Measurements from ENCODE around the gene ARPC1B.

Gene ARPC1B

DNA sequence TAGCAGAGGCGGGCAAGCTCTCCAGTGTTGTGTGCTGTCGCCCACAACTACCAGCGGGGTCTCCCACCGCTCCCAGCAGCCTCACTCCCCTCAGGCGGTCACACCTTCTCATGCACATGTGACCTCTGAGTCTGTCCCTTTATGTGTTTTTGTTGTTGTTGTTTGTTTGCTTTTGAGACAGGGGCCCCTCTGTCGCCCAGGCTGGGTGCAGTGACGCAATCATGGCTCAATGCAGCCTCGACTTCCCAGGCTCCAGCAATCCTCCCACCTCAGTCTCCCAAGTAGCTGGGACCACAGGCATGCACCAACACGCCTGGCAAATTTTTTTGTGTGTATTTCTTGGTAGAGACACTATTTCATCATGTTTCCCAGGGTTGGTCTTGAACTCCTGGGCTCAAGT lies 65.7 kb downstream of the ARPC1B start:
- Histone ChIP-seq H3K27me3 (no peaks in the 10 kb centered on the region), H3K4me1 (peaks cover 0 to 44% (median 35%) of the 10 kb centered on the region in 4 donors), H3K9me3 (no peaks in the 10 kb centered on the region), H3K27ac (peak overlapping the region in 1 of 2 donors; percentile 89), H3K4me3 (peak overlapping the region; percentile 86 to 99), H3K36me3 (peaks cover 5 to 29% (median 11%) of the 10 kb centered on the region in 3 donors)
- no peak for DNase-seq
- TF ChIP-seq, protein P1, sequence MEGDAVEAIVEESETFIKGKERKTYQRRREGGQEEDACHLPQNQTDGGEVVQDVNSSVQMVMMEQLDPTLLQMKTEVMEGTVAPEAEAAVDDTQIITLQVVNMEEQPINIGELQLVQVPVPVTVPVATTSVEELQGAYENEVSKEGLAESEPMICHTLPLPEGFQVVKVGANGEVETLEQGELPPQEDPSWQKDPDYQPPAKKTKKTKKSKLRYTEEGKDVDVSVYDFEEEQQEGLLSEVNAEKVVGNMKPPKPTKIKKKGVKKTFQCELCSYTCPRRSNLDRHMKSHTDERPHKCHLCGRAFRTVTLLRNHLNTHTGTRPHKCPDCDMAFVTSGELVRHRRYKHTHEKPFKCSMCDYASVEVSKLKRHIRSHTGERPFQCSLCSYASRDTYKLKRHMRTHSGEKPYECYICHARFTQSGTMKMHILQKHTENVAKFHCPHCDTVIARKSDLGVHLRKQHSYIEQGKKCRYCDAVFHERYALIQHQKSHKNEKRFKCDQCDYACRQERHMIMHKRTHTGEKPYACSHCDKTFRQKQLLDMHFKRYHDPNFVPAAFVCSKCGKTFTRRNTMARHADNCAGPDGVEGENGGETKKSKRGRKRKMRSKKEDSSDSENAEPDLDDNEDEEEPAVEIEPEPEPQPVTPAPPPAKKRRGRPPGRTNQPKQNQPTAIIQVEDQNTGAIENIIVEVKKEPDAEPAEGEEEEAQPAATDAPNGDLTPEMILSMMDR (IDR thresholded peaks at IDR 0.05): no peak
- intact Hi-C loops (cut with DNase I; ENCODE audit: low total_unique reads): no loop called here
